Smooth muscle cell (in vitro differentiated cells): Measurements from ENCODE around the gene ATP13A3. TPM values are rescaled to one million over a fixed set of nuclear protein-coding genes. Genes with fewer than 3 reads are reported as not detected.

Experiments
- DNase-seq: peaks from one replicate; lab custom pipeline; 2025; ENCODE audit not compliant: unreplicated experiment; lab: John Stamatoyannopoulos, UW
- H2AFZ ChIP-seq: fragments of 200-600 bp; sonication (generic); 2 replicates; pipeline ENCODE4 v1.6.0; 2016; ENCODE audit warnings: antibody characterized with exemption, low read depth, mild to moderate bottlenecking
- H3F3A ChIP-seq: fragments of 200-600 bp; sonication (generic); 2 replicates; pipeline ENCODE4 v1.6.0; 2017; ENCODE audit warnings: antibody characterized with exemption, low read depth
- H3K27ac ChIP-seq: fragments of 200-600 bp; sonication (generic); 2 replicates; pipeline ENCODE4 v1.5.1; 2016; ENCODE audit warnings: low read depth, mild to moderate bottlenecking
- H3K27me3 ChIP-seq: fragments of 200-600 bp; sonication (generic); 2 replicates; pipeline ENCODE4 v1.6.1; 2016; ENCODE audit warnings: low read depth, mild to moderate bottlenecking
- H3K36me3 ChIP-seq: fragments of 200-600 bp; sonication (generic); 2 replicates; pipeline ENCODE4 v1.5.1; 2016; ENCODE audit warnings: low read depth
- H3K4me1 ChIP-seq: fragments of 200-600 bp; sonication (generic); 2 replicates; pipeline ENCODE4 v1.5.1; 2016; ENCODE audit warnings: low read depth
- H3K4me2 ChIP-seq: fragments of 200-600 bp; sonication (generic); 2 replicates; pipeline ENCODE4 v1.6.0; 2016; ENCODE audit warnings: mild to moderate bottlenecking
- H3K4me3 ChIP-seq: fragments of 200-600 bp; sonication (generic); 2 replicates; pipeline ENCODE4 v1.5.1; 2016; ENCODE audit warnings: mild to moderate bottlenecking
- H3K79me2 ChIP-seq: fragments of 200-600 bp; sonication (generic); 2 replicates; pipeline ENCODE4 v1.6.0; 2016; ENCODE audit warnings: low read depth, mild to moderate bottlenecking
- H3K9ac ChIP-seq: fragments of 200-600 bp; sonication (generic); 2 replicates; pipeline ENCODE4 v1.6.0; 2016; ENCODE audit warnings: low read depth
- H3K9me3 ChIP-seq: fragments of 200-600 bp; sonication (generic); replicated peaks from 2 replicates; pipeline ENCODE4 v1.5.1; 2016; ENCODE audit warnings: low read depth
- H4K20me1 ChIP-seq: fragments of 200-600 bp; sonication (generic); 2 replicates; pipeline ENCODE4 v1.6.0; 2016; ENCODE audit warnings: low read depth
- WGBS: methylation state at CpG from one replicate; pipeline ENCODE4 v1.1.7; 2016; ENCODE audit warnings: low lambda C conversion rate; 5-methylcytosine and 5-hydroxymethylcytosine counted together
- polyA plus RNA-seq: library from polyadenylated mRNA; unstranded; fragments of >200 nt; fragmentation: Nextera tagmentation; extraction: Ambion mirVana; gene quantifications from 2 replicates; pipeline ENCODE4 v1.2.1, GENCODE V29; 2016
- total RNA-seq: library from RNA; depleted of rRNA; stranded (reverse); fragments of >200 nt; gene quantifications from 2 replicates; pipeline ENCODE4 v1.2.3, GENCODE V29; 2014
- TF ChIP-seq, protein P1 (sequence below): fragments of 200-600 bp; sonication (generic); IDR thresholded peaks from 2 replicates; pipeline ENCODE4 v1.5.1; 2017; ENCODE audit warnings: borderline replicate concordance, mild to moderate bottlenecking, antibody characterized with exemption; ENCODE audit not compliant: insufficient read depth, poor library complexity, severe bottlenecking

The ATP13A3 gene
- total and polyA plus RNA-seq, 2 experiments from 2014 or later, result 13.5 to 65.3 TPM

GRCh38 chr3:194425399-194425798, 61.4 kb downstream of the ATP13A3 start:
- H3K4me2 ChIP-seq, result no peak overlapping the region
- H3K4me3 ChIP-seq, result no peak overlapping the region
- no peak for DNase-seq
- H3K4me1 ChIP-seq, result no peaks in the 10 kb centered on the region
- peaks cover 34% of the 10 kb centered on the region for H3K36me3 ChIP-seq
- H4K20me1 ChIP-seq, result peaks cover 3% of the 10 kb centered on the region
- 97% methylated on average over 4 of the region's 4 CpGs for WGBS
- H3K9ac ChIP-seq, result no peak overlapping the region
- H3K27ac ChIP-seq, result no peak overlapping the region
- H3K9me3 ChIP-seq, result no peaks in the 10 kb centered on the region
- TF ChIP-seq, protein P1, sequence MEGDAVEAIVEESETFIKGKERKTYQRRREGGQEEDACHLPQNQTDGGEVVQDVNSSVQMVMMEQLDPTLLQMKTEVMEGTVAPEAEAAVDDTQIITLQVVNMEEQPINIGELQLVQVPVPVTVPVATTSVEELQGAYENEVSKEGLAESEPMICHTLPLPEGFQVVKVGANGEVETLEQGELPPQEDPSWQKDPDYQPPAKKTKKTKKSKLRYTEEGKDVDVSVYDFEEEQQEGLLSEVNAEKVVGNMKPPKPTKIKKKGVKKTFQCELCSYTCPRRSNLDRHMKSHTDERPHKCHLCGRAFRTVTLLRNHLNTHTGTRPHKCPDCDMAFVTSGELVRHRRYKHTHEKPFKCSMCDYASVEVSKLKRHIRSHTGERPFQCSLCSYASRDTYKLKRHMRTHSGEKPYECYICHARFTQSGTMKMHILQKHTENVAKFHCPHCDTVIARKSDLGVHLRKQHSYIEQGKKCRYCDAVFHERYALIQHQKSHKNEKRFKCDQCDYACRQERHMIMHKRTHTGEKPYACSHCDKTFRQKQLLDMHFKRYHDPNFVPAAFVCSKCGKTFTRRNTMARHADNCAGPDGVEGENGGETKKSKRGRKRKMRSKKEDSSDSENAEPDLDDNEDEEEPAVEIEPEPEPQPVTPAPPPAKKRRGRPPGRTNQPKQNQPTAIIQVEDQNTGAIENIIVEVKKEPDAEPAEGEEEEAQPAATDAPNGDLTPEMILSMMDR, result no peak
- no peak overlapping the region for H2AFZ ChIP-seq
- H3K27me3 ChIP-seq, result no peaks in the 10 kb centered on the region
- no peaks in the 10 kb centered on the region for H3F3A ChIP-seq
- H3K79me2 ChIP-seq, result no peaks in the 10 kb centered on the region

DNA sequence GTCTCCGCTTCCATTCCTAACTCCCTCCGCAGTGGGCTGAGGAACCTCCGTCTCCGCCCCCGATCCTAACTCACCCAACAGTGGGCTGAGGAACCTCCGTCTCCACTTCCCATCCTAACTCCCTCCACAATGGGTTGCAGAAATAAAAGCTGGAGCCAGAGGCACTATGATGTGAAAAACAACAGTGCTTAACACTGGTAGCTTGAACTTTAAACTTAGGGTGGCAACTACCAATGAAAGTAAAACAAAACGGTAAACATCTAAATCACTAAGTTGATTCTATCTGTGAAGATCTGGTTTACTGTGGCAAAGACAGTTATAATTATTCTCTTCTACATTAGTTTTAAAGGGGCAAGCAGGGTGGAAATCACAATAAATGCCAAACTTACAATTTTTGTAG, 61.8 kb downstream of the ATP13A3 start:
- H3K4me1 ChIP-seq, result no peaks in the 10 kb centered on the region
- no peak for DNase-seq
- H3K4me3 ChIP-seq, result no peak overlapping the region
- peaks cover 3% of the 10 kb centered on the region for H4K20me1 ChIP-seq
- WGBS, result 92% methylated on average over 7 of the region's 7 CpGs
- no peaks in the 10 kb centered on the region for H3K9me3 ChIP-seq
- H3K36me3 ChIP-seq, result peaks cover 31% of the 10 kb centered on the region
- H2AFZ ChIP-seq, result no peak overlapping the region
- H3F3A ChIP-seq, result no peaks in the 10 kb centered on the region
- TF ChIP-seq, protein P1, result no peak
- H3K27me3 ChIP-seq, result no peaks in the 10 kb centered on the region
- H3K4me2 ChIP-seq, result no peak overlapping the region
- H3K9ac ChIP-seq, result no peak overlapping the region
- H3K79me2 ChIP-seq, result no peaks in the 10 kb centered on the region
- H3K27ac ChIP-seq, result no peak overlapping the region

DNA sequence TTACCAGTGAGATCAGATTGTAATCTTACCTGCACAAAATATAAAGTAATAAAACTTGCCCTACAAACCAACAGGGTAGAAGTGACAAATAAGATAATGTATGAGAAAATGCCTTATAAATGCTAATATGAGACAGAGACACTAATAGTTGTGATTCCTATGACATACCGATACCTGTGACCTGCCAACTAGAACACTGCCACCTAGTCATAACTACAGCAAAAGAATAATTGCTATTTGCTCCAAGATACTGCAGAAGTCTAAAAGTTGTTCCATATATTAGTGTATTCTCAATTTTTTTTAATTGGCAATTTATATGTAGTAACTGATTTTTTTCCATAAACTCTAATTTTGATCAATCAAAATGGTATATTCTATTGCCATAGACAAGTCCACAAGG, 62.4 kb downstream of the ATP13A3 start:
- H3K79me2 ChIP-seq, result no peaks in the 10 kb centered on the region
- TF ChIP-seq, protein P1, result no peak
- no peaks in the 10 kb centered on the region for H3F3A ChIP-seq
- H3K9ac ChIP-seq, result no peak overlapping the region
- H3K27me3 ChIP-seq, result no peaks in the 10 kb centered on the region
- H3K36me3 ChIP-seq, result peaks cover 25% of the 10 kb centered on the region
- no peaks in the 10 kb centered on the region for H3K4me1 ChIP-seq
- H4K20me1 ChIP-seq, result peaks cover 3% of the 10 kb centered on the region
- no peaks in the 10 kb centered on the region for H3K9me3 ChIP-seq
- H3K27ac ChIP-seq, result no peak overlapping the region
- WGBS, result 96% methylated on average over 1 of the region's 1 CpG
- H3K4me2 ChIP-seq, result no peak overlapping the region
- DNase-seq, result no peak
- H3K4me3 ChIP-seq, result no peak overlapping the region
- no peak overlapping the region for H2AFZ ChIP-seq

GRCh38 chr3:194423317-194423716, 63.5 kb downstream of the ATP13A3 start:
- H3K27me3 ChIP-seq, result no peaks in the 10 kb centered on the region
- no peak for DNase-seq
- no peaks in the 10 kb centered on the region for H3K9me3 ChIP-seq
- no peak overlapping the region for H3K4me3 ChIP-seq
- no peak overlapping the region for H3K4me2 ChIP-seq
- peaks cover 3% of the 10 kb centered on the region for H4K20me1 ChIP-seq
- H3F3A ChIP-seq, result no peaks in the 10 kb centered on the region
- 90% methylated on average over 3 of the region's 3 CpGs for WGBS
- TF ChIP-seq, protein P1, result no peak
- H3K36me3 ChIP-seq, result peaks cover 17% of the 10 kb centered on the region
- H3K27ac ChIP-seq, result no peak overlapping the region
- no peak overlapping the region for H2AFZ ChIP-seq
- H3K9ac ChIP-seq, result no peak overlapping the region
- no peaks in the 10 kb centered on the region for H3K4me1 ChIP-seq
- no peaks in the 10 kb centered on the region for H3K79me2 ChIP-seq
